Measurements from ENCODE around the gene ZNF474. TPM values are rescaled to one million over a fixed set of nuclear protein-coding genes. Genes with fewer than 3 reads are reported as not detected.
A peak's percentile ranks its signal among the peaks of the same experiment; 100 is the strongest.

The ZNF474 gene
- total RNA-seq, 1 donor from 2014 or later = 2.6 TPM

- Histone ChIP-seq H3K4me3 (ENCODE audit: low read length in 3 of 3) (no peak overlapping the region), H3K27me3 (ENCODE audit: control insufficient read depth in 3 of 3, insufficient read depth in 3 of 3, low read length in 3 of 3) (no peaks in the 10 kb centered on the region), H3K4me1 (ENCODE audit: control insufficient read depth in 3 of 3, insufficient read depth in 3 of 3, low read length in 3 of 3) (peaks cover 4 to 12% (median 11%) of the 10 kb centered on the region in 3 donors), H3K36me3 (ENCODE audit: control insufficient read depth in 3 of 3, insufficient read depth in 3 of 3, low read length in 3 of 3) (no peaks in the 10 kb centered on the region), H3K9ac (ENCODE audit: low read depth in 1 of 3, low read length in 3 of 3) (no peak overlapping the region), H3K9me3 (ENCODE audit: control insufficient read depth in 3 of 3, low read length in 3 of 3) (no peaks in the 10 kb centered on the region), H3K27ac (ENCODE audit: low read depth, low read length) (no peak overlapping the region)
Observed at GRCh38 chr5:122179701-122180100, 50.4 kb downstream of the ZNF474 start.

DNA sequence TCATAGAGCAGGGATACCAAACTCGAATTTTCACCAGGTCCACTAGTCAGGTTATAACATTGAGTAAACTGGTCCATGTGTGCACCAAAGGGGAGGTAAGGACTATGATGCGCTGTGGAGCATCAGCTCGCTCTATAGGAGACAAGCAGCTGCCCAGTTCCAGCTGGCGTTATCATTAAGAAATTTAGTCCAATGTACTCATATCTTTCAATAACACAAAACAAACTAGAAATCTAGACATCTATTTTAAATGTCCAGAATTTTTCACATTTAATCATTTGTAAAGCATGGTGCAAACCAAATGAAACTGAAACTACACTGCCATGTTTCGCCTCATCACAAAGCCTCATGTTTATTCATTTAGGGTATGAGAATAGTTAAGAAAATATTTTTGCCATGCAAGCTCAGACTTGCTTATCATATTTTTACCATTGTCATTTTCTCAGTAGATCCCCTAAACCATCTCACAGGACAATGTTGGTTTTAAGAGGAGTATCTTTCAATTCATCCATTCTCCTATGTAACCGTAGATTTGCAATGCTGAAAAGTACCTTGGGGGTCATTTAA, 50.9 kb downstream of the ZNF474 start:
- peaks cover 4 to 12% (median 11%) of the 10 kb centered on the region in 3 donors for H3K4me1 ChIP-seq (ENCODE audit: control insufficient read depth in 3 of 3, insufficient read depth in 3 of 3, low read length in 3 of 3)
- no peaks in the 10 kb centered on the region for H3K27me3 ChIP-seq (ENCODE audit: control insufficient read depth in 3 of 3, insufficient read depth in 3 of 3, low read length in 3 of 3)
- no peak overlapping the region for H3K27ac ChIP-seq (ENCODE audit: low read depth, low read length)
- H3K9me3 ChIP-seq (ENCODE audit: control insufficient read depth in 3 of 3, low read length in 3 of 3) = no peaks in the 10 kb centered on the region
- no peaks in the 10 kb centered on the region for H3K36me3 ChIP-seq (ENCODE audit: control insufficient read depth in 3 of 3, insufficient read depth in 3 of 3, low read length in 3 of 3)
- no peak overlapping the region for H3K4me3 ChIP-seq (ENCODE audit: low read length in 3 of 3)
- no peak overlapping the region for H3K9ac ChIP-seq (ENCODE audit: low read depth in 1 of 3, low read length in 3 of 3)

DNA sequence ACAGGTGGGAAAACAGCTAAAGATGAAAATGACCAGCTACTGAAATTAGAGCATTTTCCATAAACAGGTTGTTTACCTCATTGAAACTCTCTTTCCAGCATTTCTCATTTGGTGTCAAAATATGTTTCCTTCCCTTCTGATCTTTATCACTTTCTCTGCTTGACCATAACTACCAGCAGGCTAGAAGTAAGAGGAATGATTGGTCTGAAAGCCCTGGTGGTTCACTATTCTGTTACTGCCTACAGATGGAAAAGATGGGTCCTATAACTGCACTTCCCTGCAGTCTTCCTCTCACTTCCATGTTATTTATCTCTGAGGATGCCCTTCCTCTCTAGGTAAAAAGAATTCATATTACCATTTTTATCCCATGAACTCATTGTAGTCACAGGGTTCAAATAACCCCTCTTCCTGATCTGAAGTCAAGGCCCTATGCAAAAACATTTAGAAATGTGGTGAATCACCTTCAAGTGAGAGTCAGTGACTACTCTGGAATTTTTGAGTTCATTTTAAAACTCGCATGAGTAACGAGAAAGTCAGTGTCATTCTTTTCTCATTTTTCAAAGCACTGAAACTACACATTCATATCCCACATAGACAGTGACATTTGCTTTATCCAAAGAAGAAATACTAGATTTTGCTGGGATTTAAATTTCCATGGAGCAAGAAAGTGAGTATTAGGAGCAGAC, 51.7 kb downstream of the ZNF474 start:
- Histone ChIP-seq H3K27ac (ENCODE audit: low read depth, low read length) (no peak overlapping the region), H3K9ac (ENCODE audit: low read depth in 1 of 3, low read length in 3 of 3) (no peak overlapping the region), H3K27me3 (ENCODE audit: control insufficient read depth in 3 of 3, insufficient read depth in 3 of 3, low read length in 3 of 3) (no peaks in the 10 kb centered on the region)

DNA sequence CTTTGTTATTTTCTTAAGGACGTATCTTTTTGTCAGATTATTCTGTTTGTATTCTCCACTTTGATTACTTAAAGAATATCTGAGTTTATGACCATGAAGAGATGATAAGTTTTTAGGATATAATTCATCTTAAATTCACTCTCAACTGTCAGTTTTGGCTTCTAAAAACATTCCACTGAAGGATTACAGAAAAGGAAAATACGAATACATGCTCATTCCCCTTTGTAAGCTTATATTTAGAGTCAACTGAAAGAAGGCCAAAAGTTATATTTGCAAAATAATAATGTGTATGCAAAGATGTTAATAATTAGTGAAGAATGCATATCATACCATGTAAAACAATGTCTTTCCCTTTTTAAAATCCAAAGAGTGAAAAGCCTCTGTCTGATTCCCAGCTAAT, 52.5 kb downstream of the ZNF474 start:
- Histone ChIP-seq H3K4me1 (ENCODE audit: control insufficient read depth in 3 of 3, insufficient read depth in 3 of 3, low read length in 3 of 3) (peaks cover 4 to 12% (median 11%) of the 10 kb centered on the region in 3 donors), H3K9ac (ENCODE audit: low read depth in 1 of 3, low read length in 3 of 3) (no peak overlapping the region), H3K36me3 (ENCODE audit: control insufficient read depth in 3 of 3, insufficient read depth in 3 of 3, low read length in 3 of 3) (no peaks in the 10 kb centered on the region), H3K9me3 (ENCODE audit: control insufficient read depth in 3 of 3, low read length in 3 of 3) (no peaks in the 10 kb centered on the region), H3K27me3 (ENCODE audit: control insufficient read depth in 3 of 3, insufficient read depth in 3 of 3, low read length in 3 of 3) (no peaks in the 10 kb centered on the region), H3K4me3 (ENCODE audit: low read length in 3 of 3) (no peak overlapping the region), H3K27ac (ENCODE audit: low read depth, low read length) (peak overlapping the region; percentile 54)

More for the DNA sequence above, 51.7 kb downstream of the ZNF474 start:
- Histone ChIP-seq H3K9me3 (ENCODE audit: control insufficient read depth in 3 of 3, low read length in 3 of 3) (no peaks in the 10 kb centered on the region), H3K4me1 (ENCODE audit: control insufficient read depth in 3 of 3, insufficient read depth in 3 of 3, low read length in 3 of 3) (peaks cover 4 to 12% (median 11%) of the 10 kb centered on the region in 3 donors), H3K4me3 (ENCODE audit: low read length in 3 of 3) (no peak overlapping the region), H3K36me3 (ENCODE audit: control insufficient read depth in 3 of 3, insufficient read depth in 3 of 3, low read length in 3 of 3) (no peaks in the 10 kb centered on the region)

GRCh38 chr5:122182491-122182921, 53.2 kb downstream of the ZNF474 start:
- Histone ChIP-seq H3K27me3 (ENCODE audit: control insufficient read depth in 3 of 3, insufficient read depth in 3 of 3, low read length in 3 of 3) (no peaks in the 10 kb centered on the region), H3K4me3 (ENCODE audit: low read length in 3 of 3) (no peak overlapping the region), H3K36me3 (ENCODE audit: control insufficient read depth in 3 of 3, insufficient read depth in 3 of 3, low read length in 3 of 3) (no peaks in the 10 kb centered on the region), H3K27ac (ENCODE audit: low read depth, low read length) (peak overlapping the region; percentile 54), H3K9ac (ENCODE audit: low read depth in 1 of 3, low read length in 3 of 3) (no peak overlapping the region), H3K9me3 (ENCODE audit: control insufficient read depth in 3 of 3, low read length in 3 of 3) (no peaks in the 10 kb centered on the region), H3K4me1 (ENCODE audit: control insufficient read depth in 3 of 3, insufficient read depth in 3 of 3, low read length in 3 of 3) (peaks cover 4 to 12% (median 11%) of the 10 kb centered on the region in 3 donors)

- Histone ChIP-seq H3K27ac (ENCODE audit: low read depth, low read length) (peak overlapping the region; percentile 54), H3K9ac (ENCODE audit: low read depth in 1 of 3, low read length in 3 of 3) (no peak overlapping the region), H3K27me3 (ENCODE audit: control insufficient read depth in 3 of 3, insufficient read depth in 3 of 3, low read length in 3 of 3) (no peaks in the 10 kb centered on the region), H3K4me3 (ENCODE audit: low read length in 3 of 3) (no peak overlapping the region), H3K9me3 (ENCODE audit: control insufficient read depth in 3 of 3, low read length in 3 of 3) (no peaks in the 10 kb centered on the region), H3K36me3 (ENCODE audit: control insufficient read depth in 3 of 3, insufficient read depth in 3 of 3, low read length in 3 of 3) (no peaks in the 10 kb centered on the region), H3K4me1 (ENCODE audit: control insufficient read depth in 3 of 3, insufficient read depth in 3 of 3, low read length in 3 of 3) (peaks cover 4 to 12% (median 11%) of the 10 kb centered on the region in 3 donors)
Observed at GRCh38 chr5:122183098-122183787, 53.9 kb downstream of the ZNF474 start.

DNA sequence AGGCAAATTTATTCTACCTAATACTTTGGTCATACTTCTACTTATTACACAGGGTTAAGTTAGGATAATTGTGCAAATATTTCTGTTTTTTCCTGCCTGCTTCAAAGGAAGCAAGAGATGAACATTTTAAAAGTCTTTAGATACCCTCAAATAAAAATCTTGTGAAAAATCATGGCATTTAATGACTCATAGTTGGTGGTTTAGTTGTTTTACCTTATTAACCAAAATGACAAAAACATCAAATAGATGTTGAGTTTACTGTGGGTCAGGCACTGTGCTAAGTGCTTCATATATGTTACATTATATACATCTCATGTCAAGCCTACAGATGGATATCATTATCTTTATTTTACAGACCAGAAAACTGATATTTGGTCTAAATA, 54.4 kb downstream of the ZNF474 start:
- no peaks in the 10 kb centered on the region for H3K27me3 ChIP-seq (ENCODE audit: control insufficient read depth in 3 of 3, insufficient read depth in 3 of 3, low read length in 3 of 3)
- H3K9me3 ChIP-seq (ENCODE audit: control insufficient read depth in 3 of 3, low read length in 3 of 3) = no peaks in the 10 kb centered on the region
- no peaks in the 10 kb centered on the region for H3K36me3 ChIP-seq (ENCODE audit: control insufficient read depth in 3 of 3, insufficient read depth in 3 of 3, low read length in 3 of 3)
- H3K4me1 ChIP-seq (ENCODE audit: control insufficient read depth in 3 of 3, insufficient read depth in 3 of 3, low read length in 3 of 3) = peaks cover 4 to 12% (median 11%) of the 10 kb centered on the region in 3 donors
- H3K4me3 ChIP-seq (ENCODE audit: low read length in 3 of 3) = no peak overlapping the region
- H3K27ac ChIP-seq (ENCODE audit: low read depth, low read length) = peak overlapping the region; percentile 54
- no peak overlapping the region for H3K9ac ChIP-seq (ENCODE audit: low read depth in 1 of 3, low read length in 3 of 3)

- H3K4me3 ChIP-seq (ENCODE audit: low read length in 3 of 3) = no peak overlapping the region
- H3K9me3 ChIP-seq (ENCODE audit: control insufficient read depth in 3 of 3, low read length in 3 of 3) = no peaks in the 10 kb centered on the region
- H3K27me3 ChIP-seq (ENCODE audit: control insufficient read depth in 3 of 3, insufficient read depth in 3 of 3, low read length in 3 of 3) = no peaks in the 10 kb centered on the region
- H3K4me1 ChIP-seq (ENCODE audit: control insufficient read depth in 3 of 3, insufficient read depth in 3 of 3, low read length in 3 of 3) = peaks cover 4 to 12% (median 11%) of the 10 kb centered on the region in 3 donors
- H3K36me3 ChIP-seq (ENCODE audit: control insufficient read depth in 3 of 3, insufficient read depth in 3 of 3, low read length in 3 of 3) = no peaks in the 10 kb centered on the region
- peak overlapping the region; percentile 54 for H3K27ac ChIP-seq (ENCODE audit: low read depth, low read length)
- no peak overlapping the region for H3K9ac ChIP-seq (ENCODE audit: low read depth in 1 of 3, low read length in 3 of 3)
Observed at GRCh38 chr5:122184676-122185255, 55.4 kb downstream of the ZNF474 start.

DNA sequence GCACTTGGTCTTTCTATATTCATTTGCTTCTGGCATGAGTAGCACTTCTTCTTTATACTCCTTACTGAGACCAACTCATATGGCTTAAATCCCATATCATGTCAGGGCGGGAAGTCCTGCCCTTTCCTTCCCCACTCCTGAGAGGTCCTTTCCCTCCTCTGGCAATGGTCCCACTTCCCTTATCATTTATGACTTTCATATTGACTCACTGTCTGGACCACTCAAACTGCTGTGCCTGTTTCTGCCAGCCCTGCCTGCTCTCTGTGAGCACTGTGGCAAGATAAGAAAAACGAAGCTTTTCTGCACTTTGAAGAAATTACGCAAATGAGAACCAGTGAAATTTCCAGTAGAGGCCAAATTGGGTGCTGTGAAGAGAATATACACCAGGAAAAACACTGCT, 58.1 kb downstream of the ZNF474 start:
- H3K4me3 ChIP-seq (ENCODE audit: low read length in 3 of 3) = no peak overlapping the region
- peaks cover 4 to 11% (median 10%) of the 10 kb centered on the region in 3 donors for H3K4me1 ChIP-seq (ENCODE audit: control insufficient read depth in 3 of 3, insufficient read depth in 3 of 3, low read length in 3 of 3)
- no peaks in the 10 kb centered on the region for H3K9me3 ChIP-seq (ENCODE audit: control insufficient read depth in 3 of 3, low read length in 3 of 3)
- no peak overlapping the region for H3K9ac ChIP-seq (ENCODE audit: low read depth in 1 of 3, low read length in 3 of 3)
- no peaks in the 10 kb centered on the region for H3K27me3 ChIP-seq (ENCODE audit: control insufficient read depth in 3 of 3, insufficient read depth in 3 of 3, low read length in 3 of 3)
- no peaks in the 10 kb centered on the region for H3K36me3 ChIP-seq (ENCODE audit: control insufficient read depth in 3 of 3, insufficient read depth in 3 of 3, low read length in 3 of 3)
- no peak overlapping the region for H3K27ac ChIP-seq (ENCODE audit: low read depth, low read length)

DNA sequence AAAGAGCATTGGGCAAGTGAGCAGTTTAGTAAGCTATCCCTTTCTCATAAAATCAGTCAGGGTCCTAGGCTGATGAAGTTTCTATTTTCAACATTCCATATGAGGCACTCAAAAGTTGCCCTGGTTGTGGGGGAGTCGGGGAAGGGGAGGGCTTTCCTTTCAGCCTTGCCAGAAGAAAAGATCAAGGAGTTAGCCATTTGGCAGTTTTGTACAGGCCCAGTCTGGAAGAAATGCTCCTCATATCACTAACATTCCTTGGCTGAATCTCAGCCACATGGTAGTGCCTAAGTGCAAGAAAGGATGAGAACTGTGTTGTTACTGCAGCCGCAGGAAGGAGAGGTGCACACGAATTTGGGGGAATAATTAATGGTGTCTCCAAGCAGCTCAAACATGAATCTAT, 60.8 kb downstream of the ZNF474 start:
- no peak overlapping the region for H3K9ac ChIP-seq (ENCODE audit: low read depth in 1 of 3, low read length in 3 of 3)

More for the DNA sequence above, 60.8 kb downstream of the ZNF474 start:
- no peaks in the 10 kb centered on the region for H3K36me3 ChIP-seq (ENCODE audit: control insufficient read depth in 3 of 3, insufficient read depth in 3 of 3, low read length in 3 of 3)
- H3K27ac ChIP-seq (ENCODE audit: low read depth, low read length) = no peak overlapping the region
- H3K9me3 ChIP-seq (ENCODE audit: control insufficient read depth in 3 of 3, low read length in 3 of 3) = no peaks in the 10 kb centered on the region
- no peak overlapping the region for H3K4me3 ChIP-seq (ENCODE audit: low read length in 3 of 3)
- no peaks in the 10 kb centered on the region for H3K4me1 ChIP-seq (ENCODE audit: control insufficient read depth in 3 of 3, insufficient read depth in 3 of 3, low read length in 3 of 3)
- H3K27me3 ChIP-seq (ENCODE audit: control insufficient read depth in 3 of 3, insufficient read depth in 3 of 3, low read length in 3 of 3) = no peaks in the 10 kb centered on the region

Measured in skeletal muscle tissue (tissue), 4 donors.